HG03571 (cell line): ENCODE measurements around the gene ZNF593.

ENCODE experiments used
- ATAC-seq: cut with Tn5 transposase; IDR thresholded peaks from one replicate; pipeline ENCODE4 v1.9.1; 2021; ENCODE audit not compliant: unreplicated experiment

The ZNF593 gene

DNA sequence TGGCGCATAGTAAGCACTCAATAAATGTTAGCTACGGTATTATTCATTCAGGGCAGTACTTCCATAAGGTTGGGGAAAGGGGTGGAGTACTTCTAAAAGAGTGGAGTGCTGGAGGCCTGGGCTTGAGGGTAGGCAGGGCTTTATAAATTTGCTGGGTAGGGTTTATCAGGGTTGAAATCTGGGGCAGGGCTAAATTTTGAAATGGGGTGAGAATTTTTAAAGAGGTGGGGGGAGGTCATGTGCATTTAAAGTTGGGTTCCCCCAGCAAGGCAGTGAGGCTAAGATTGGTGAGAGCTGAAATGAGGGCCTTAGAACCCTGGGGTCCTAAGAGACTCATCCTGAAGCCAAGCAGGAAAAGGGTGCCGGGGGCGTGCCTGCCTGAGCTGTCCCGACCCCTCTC, 30.7 kb downstream of the ZNF593 start:
- ATAC-seq, result no peak

DNA sequence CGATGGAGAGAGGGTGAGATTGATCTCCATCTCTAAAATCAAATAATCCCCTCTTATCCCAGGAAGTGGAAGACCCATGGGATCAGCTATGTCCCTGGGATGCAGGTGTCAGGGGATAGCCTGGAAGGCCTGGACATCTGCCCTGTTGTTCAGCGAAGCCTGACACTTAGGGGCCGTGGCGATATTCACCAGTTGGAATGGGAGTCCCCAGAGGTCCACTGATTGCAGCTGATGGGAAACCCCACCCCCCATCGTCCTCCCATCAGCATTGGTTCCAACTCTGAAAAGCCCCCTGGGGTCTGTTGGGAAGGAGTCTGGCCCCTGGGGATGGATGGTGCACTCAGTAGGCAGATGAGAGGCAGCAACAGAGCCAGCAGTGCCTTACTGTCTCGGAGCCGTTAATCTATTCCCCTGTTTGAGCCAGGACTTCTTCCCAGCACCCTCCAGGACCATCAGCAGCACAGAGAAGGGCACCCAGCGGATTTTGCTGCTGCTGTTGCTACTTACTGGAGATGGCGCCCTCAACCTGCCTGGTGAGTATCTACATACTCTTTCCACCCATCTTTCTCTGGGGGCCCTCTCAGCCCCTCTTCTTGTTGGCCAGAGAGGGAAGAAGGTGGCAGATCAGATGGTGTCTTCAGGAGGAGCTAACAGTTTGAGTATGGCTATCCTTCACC, 34.1 kb downstream of the ZNF593 start:
- no peak for ATAC-seq

DNA sequence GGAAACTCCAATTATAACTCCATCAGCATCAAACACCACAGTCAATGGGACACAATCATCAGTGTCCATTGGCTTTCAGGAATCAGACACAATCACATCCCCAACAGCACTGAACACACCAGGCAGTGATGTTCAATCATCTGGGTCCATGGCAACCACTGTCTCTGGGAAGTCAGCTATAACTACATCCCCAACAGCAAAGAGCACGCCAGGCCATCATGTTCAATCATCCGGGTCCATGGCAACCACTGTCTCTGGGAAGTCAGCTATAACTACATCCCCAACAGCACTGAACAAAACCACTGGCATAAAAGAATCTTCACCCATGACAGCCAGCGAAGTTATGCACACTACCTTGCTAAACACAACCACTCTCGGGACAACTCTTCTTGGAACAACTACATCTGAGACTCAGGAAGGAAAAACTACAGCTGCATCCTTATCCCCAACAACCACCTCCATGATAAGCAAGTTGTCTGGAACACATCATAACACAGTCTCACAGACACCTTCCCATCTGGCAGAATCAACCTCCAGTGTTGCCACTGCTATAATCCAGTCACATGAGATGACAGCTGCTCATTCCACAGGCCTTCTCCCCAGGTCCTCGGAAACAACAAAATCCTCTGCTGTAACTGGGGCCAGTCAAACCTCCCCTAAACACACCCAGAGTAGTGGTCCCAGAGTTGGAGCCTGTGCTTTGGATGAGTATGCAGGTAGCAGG, 40.6 kb downstream of the ZNF593 start:
- ATAC-seq, result no peak

DNA sequence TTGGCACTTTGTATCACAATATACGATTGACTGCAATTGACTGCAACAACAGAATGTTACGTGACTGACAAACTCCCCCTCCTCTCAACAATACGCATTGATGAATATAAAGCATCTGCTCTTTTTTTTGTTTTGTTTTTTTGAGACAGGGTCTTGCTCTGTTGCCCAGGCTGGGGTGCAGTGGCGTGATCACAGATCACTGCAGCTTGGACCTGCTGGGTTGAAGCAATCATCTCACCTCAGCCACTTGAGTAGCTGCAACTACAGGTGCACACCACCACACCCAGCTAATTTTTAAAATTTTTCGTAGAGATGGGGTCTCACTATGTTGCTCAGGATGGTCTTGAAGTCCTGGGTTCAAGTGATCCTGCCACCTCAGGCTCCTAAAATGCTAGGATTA, 43.0 kb downstream of the ZNF593 start:
- no peak for ATAC-seq

DNA sequence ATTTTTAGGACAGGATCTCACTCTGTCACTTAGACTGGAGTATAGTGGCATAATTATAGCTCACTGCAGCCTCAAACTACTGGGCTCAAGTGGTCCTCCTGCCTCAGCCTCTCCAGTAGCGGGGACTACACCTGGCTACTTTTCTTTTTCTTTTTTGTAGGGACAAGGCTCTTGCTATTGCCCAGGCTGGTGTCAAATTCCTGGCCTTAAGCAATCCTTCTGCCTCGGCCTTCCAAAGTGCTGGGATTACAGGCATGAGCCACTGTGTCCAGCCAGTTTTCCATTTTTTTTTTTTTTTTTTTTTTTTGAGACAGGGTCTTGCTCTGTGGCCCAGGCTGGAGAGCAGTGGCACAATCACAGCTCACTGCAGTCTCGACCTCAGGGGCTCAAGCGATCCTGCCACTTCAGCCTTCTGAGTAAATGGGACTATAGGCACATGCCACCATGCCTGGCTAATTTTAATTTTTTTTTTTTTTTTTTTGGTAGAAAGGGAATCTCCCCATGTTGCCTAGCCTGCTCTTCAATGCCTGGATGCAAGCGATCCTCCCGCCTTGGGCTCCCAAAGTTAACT, 43.7 kb downstream of the ZNF593 start:
- ATAC-seq, result no peak

DNA sequence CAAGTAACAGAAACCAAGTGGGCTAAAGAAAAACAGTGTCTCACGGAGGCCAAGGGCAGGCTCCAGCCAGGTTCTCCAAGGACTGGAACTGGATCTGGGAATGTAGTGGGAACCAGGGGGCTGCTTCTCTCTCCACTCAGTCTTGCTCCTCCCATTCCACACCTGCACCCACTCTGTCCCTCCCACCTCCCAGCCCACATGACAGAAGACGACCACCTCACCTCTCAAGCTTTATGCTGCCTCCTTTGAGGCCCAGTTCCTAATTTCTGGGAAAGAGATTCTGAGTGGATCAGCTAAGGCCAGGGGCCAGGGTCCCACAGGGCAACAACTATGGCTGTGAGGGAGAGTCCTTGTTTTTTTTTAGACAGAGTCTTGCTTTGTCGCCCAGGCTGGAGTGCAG, 45.5 kb downstream of the ZNF593 start:
- no peak for ATAC-seq

DNA sequence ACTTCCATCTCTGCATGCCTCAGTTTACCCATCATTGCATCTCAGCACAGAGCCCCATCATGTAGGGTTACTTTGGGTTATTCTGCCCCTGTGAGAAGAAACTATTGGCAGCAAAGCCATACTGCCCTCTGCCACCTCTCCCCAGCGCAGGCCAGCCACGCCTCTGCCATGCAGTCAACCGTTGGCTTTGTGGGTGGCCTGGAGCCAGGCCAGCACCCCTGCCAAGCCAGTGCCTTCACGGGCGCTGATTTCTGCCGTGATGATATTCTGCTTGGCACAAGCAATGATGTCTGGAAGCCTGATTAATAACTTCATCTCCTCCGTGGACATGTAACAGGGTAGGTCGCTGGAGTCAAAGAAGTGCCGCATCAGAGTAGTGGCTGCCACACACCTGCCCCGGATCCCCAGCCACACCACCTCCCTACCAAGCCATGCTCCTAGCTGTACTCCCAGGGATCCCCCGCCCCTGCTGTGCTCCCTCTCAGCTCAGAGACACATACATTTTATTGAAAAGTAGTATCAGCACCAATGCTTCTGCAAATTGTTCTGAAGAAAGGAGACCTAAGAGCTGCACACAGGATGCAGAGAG, 49.3 kb downstream of the ZNF593 start:
- ATAC-seq, result no peak
